HepG2 (cell line): Measurements from ENCODE around the gene CDH23. TPM values are rescaled to one million over a fixed set of nuclear protein-coding genes. Genes with fewer than 3 reads are reported as not detected.

Experiments used
- BRD4 ChIP-seq: sonication (generic); formaldehyde crosslinking; IDR thresholded peaks from 2 replicates; pipeline ENCODE4 v1.4.0; 2020; ENCODE audit warnings: missing genetic modification reagents
- CHCHD3 ChIP-seq: sonication (generic); formaldehyde crosslinking; IDR thresholded peaks from 2 replicates; pipeline ENCODE4 v1.8.0; 2022; ENCODE audit warnings: mild to moderate bottlenecking, missing genetic modification reagents, moderate library complexity
- CREM ChIP-seq, 2 experiments: sonication (generic) in 1 of 2; formaldehyde crosslinking in 1 of 2; IDR thresholded peaks; 2 replicates each; pipeline versions ENCODE4 v1.4.0 to v1.6.1; 2016 to 2020; ENCODE audit warnings: antibody characterized with exemption in 1 of 2, mild to moderate bottlenecking in 1 of 2, missing genetic modification reagents in 1 of 2
- GPN1 ChIP-seq: sonication (generic); formaldehyde crosslinking; IDR thresholded peaks from 2 replicates; pipeline ENCODE4 v1.5.1; 2020; ENCODE audit warnings: missing genetic modification reagents, borderline replicate concordance
- ISL2 ChIP-seq: sonication (generic); formaldehyde crosslinking; IDR thresholded peaks from 2 replicates; pipeline ENCODE4 v1.5.0; 2020; ENCODE audit warnings: missing genetic modification reagents
- MAF1 ChIP-seq: sonication (generic); formaldehyde crosslinking; IDR thresholded peaks from 2 replicates; pipeline ENCODE4 v1.5.0; 2020; ENCODE audit warnings: missing genetic modification reagents, borderline replicate concordance
- MIER2 ChIP-seq: IDR thresholded peaks from 2 replicates; pipeline ENCODE4 v1.6.1; 2016; ENCODE audit warnings: missing biosample characterization, missing genetic modification reagents
- MIER3 ChIP-seq: IDR thresholded peaks from 2 replicates; pipeline ENCODE4 v1.6.1; 2016; ENCODE audit warnings: missing compliant biosample characterization, borderline replicate concordance
- MTF1 ChIP-seq: sonication (generic); formaldehyde crosslinking; IDR thresholded peaks from 2 replicates; pipeline ENCODE4 v1.5.0; 2020; ENCODE audit warnings: missing genetic modification reagents
- RFX3 ChIP-seq: IDR thresholded peaks from 2 replicates; pipeline ENCODE4 v1.6.1; 2016; ENCODE audit warnings: missing biosample characterization, missing genetic modification reagents
- SP2 ChIP-seq: sonication (generic); formaldehyde crosslinking; IDR thresholded peaks from 2 replicates; pipeline ENCODE4 v1.5.1; 2020; ENCODE audit warnings: mild to moderate bottlenecking, missing genetic modification reagents
- SRY ChIP-seq: sonication (generic); formaldehyde crosslinking; IDR thresholded peaks from 2 replicates; pipeline ENCODE4 v1.8.0; 2022; ENCODE audit warnings: mild to moderate bottlenecking, missing genetic modification reagents
- WIZ ChIP-seq: sonication (generic); formaldehyde crosslinking; IDR thresholded peaks from 2 replicates; pipeline ENCODE4 v1.5.1; 2020; ENCODE audit warnings: mild to moderate bottlenecking, missing genetic modification reagents
- ZFP36 ChIP-seq: fragments of 150-350 bp; IDR thresholded peaks from 2 replicates; pipeline ENCODE4 v1.6.1; 2018; ENCODE audit warnings: borderline replicate concordance, low read length, low read depth; ENCODE audit not compliant: partially characterized antibody
- ZNF292 ChIP-seq: sonication (generic); formaldehyde crosslinking; IDR thresholded peaks from 2 replicates; pipeline ENCODE4 v1.8.1; 2022; ENCODE audit warnings: mild to moderate bottlenecking, low read depth, missing genetic modification reagents, borderline replicate concordance
- ZNF33B ChIP-seq: sonication (generic); formaldehyde crosslinking; IDR thresholded peaks from 2 replicates; pipeline ENCODE4 v1.5.1; 2020; ENCODE audit warnings: mild to moderate bottlenecking, missing genetic modification reagents
- ZNF496 ChIP-seq: sonication (generic); formaldehyde crosslinking; IDR thresholded peaks from 2 replicates; pipeline ENCODE4 v1.8.1; 2023; ENCODE audit warnings: mild to moderate bottlenecking, moderate library complexity, missing genetic modification reagents; ENCODE audit not compliant: insufficient replicate concordance
- ZNF512 ChIP-seq: sonication (generic); formaldehyde crosslinking; IDR thresholded peaks from 2 replicates; pipeline ENCODE4 v1.4.0; 2020; ENCODE audit warnings: mild to moderate bottlenecking, missing genetic modification reagents
- ZNF709 ChIP-seq: sonication (generic); formaldehyde crosslinking; IDR thresholded peaks from 2 replicates; pipeline ENCODE4 v1.5.0; 2020; ENCODE audit warnings: mild to moderate bottlenecking, missing genetic modification reagents
- ZNF766 ChIP-seq: sonication (generic); formaldehyde crosslinking; IDR thresholded peaks from 2 replicates; pipeline ENCODE4 v1.5.0; 2020; ENCODE audit warnings: missing genetic modification reagents, borderline replicate concordance
- ZNF777 ChIP-seq: sonication (generic); formaldehyde crosslinking; IDR thresholded peaks from 2 replicates; pipeline ENCODE4 v1.4.0; 2020; ENCODE audit warnings: missing genetic modification reagents
- polyA plus RNA-seq, 8 experiments: library from polyadenylated mRNA; depleted of rRNA in 3 of 8; stranded (reverse) in 7 of 8; unstranded in 1 of 8; fragments of >200 nt; fragmentation: Illumina TruSeq in 4 of 8; extraction: Trizol in 4 of 8; gene quantifications; 2 replicates each; pipeline versions ENCODE4 v1.2.1 to v1.2.3, GENCODE V29; 2011 to 2016; ENCODE audit warnings: low read depth in 4 of 8, missing spikeins in 1 of 8, mixed read lengths in 1 of 8; ENCODE audit not compliant: insufficient read depth in 1 of 8
- total RNA-seq, 5 experiments: library from RNA; depleted of rRNA; stranded (reverse); fragments of >200 nt; fragmentation: Illumina TruSeq; extraction: Trizol; gene quantifications; 2 replicates each; pipeline ENCODE4 v1.2.3, GENCODE V29; 2016; ENCODE audit warnings: low read depth in 1 of 5
- TF ChIP-seq, protein P1 (sequence below): sonication (generic); formaldehyde crosslinking; IDR thresholded peaks from 2 replicates; pipeline ENCODE4 v1.4.0; 2020; ENCODE audit warnings: missing genetic modification reagents
- TF ChIP-seq, protein P2 (sequence below): sonication (generic); formaldehyde crosslinking; IDR thresholded peaks from 2 replicates; pipeline ENCODE4 v1.8.0; 2023; ENCODE audit warnings: mild to moderate bottlenecking, missing genetic modification reagents
- TF ChIP-seq, protein P3 (sequence below): sonication (generic); formaldehyde crosslinking; IDR thresholded peaks from 2 replicates; pipeline ENCODE4 v1.4.0; 2020; ENCODE audit warnings: missing genetic modification reagents

The CDH23 gene
- total and polyA plus RNA-seq, 2 of the 13 experiments (the other 11 are each of a cell fraction or from before 2014, with no cell fraction given), result 0.13 TPM; not detected in 1

- no peak for TF ChIP-seq ZNF512 (CRISPR knock-in tag)
- TF ChIP-seq ZNF292 (CRISPR knock-in tag), result peak; percentile 96
- TF ChIP-seq ZNF496, result no peak
- no peak for TF ChIP-seq ZFP36
- no peak; the same call in 1 of the 2 replicates for TF ChIP-seq ZNF709 (CRISPR knock-in tag)
- TF ChIP-seq MTF1 (CRISPR knock-in tag), result no peak
- no peak for TF ChIP-seq MAF1 (CRISPR knock-in tag)
- peak; percentile 93 for TF ChIP-seq ISL2 (CRISPR knock-in tag)
- TF ChIP-seq, protein P1, sequence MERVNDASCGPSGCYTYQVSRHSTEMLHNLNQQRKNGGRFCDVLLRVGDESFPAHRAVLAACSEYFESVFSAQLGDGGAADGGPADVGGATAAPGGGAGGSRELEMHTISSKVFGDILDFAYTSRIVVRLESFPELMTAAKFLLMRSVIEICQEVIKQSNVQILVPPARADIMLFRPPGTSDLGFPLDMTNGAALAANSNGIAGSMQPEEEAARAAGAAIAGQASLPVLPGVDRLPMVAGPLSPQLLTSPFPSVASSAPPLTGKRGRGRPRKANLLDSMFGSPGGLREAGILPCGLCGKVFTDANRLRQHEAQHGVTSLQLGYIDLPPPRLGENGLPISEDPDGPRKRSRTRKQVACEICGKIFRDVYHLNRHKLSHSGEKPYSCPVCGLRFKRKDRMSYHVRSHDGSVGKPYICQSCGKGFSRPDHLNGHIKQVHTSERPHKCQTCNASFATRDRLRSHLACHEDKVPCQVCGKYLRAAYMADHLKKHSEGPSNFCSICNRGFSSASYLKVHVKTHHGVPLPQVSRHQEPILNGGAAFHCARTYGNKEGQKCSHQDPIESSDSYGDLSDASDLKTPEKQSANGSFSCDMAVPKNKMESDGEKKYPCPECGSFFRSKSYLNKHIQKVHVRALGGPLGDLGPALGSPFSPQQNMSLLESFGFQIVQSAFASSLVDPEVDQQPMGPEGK (CRISPR knock-in tag), result peak; percentile 94
- TF ChIP-seq CREM (IDR thresholded peaks at IDR 0.05), result no peak
- TF ChIP-seq CREM (CRISPR knock-in tag; IDR thresholded peaks at IDR 0.05), result no peak
- TF ChIP-seq, protein P2, sequence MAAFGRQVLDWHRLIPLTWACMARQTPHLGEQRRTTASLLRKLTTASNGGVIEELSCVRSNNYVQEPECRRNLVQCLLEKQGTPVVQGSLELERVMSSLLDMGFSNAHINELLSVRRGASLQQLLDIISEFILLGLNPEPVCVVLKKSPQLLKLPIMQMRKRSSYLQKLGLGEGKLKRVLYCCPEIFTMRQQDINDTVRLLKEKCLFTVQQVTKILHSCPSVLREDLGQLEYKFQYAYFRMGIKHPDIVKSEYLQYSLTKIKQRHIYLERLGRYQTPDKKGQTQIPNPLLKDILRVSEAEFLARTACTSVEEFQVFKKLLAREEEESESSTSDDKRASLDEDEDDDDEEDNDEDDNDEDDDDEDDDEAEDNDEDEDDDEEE (CRISPR knock-in tag), result no peak
- 0 out of 2 replicates have a peak, but pooled peaks have one; percentile 64 for TF ChIP-seq MIER2 (CRISPR knock-in tag)
- no peak for TF ChIP-seq WIZ (CRISPR knock-in tag)
- TF ChIP-seq, protein P3, sequence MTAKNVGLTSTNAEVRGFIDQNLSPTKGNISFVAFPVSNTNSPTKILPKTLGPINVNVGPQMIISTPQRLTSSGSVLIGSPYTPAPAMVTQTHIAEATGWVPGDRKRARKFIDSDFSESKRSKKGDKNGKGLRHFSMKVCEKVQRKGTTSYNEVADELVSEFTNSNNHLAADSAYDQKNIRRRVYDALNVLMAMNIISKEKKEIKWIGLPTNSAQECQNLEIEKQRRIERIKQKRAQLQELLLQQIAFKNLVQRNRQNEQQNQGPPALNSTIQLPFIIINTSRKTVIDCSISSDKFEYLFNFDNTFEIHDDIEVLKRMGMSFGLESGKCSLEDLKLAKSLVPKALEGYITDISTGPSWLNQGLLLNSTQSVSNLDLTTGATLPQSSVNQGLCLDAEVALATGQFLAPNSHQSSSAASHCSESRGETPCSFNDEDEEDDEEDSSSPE, result peak; percentile 49; the same call in 1 of the 2 replicates
- TF ChIP-seq SP2 (CRISPR knock-in tag), result no peak
- peak; percentile 87 for TF ChIP-seq MIER3
- TF ChIP-seq RFX3 (CRISPR knock-in tag), result 0 out of 2 replicates have a peak, but pooled peaks have one; percentile 26
- peak; percentile 34; the same call in 1 of the 2 replicates for TF ChIP-seq CHCHD3 (CRISPR knock-in tag)
- no peak for TF ChIP-seq GPN1 (CRISPR knock-in tag)
- TF ChIP-seq ZNF33B (CRISPR knock-in tag), result no peak
- peak; percentile 76; the same call in 1 of the 2 replicates for TF ChIP-seq SRY (CRISPR knock-in tag)
- TF ChIP-seq BRD4 (CRISPR knock-in tag), result peak; percentile 96
- TF ChIP-seq ZNF766, result peak; percentile 90; the same call in 1 of the 2 replicates
- no peak for TF ChIP-seq ZNF777 (CRISPR knock-in tag)
These were observed 48.9 kb upstream of the CDH23 start (continued) for GRCh38 chr10:71347587-71348395.
